HL-60 (cell line): ENCODE data around the gene COX10.

ENCODE experiments used
- GABPA ChIP-seq: IDR thresholded peaks from 2 replicates; pipeline ENCODE4 v1.6.1; 2012; ENCODE audit warnings: low read depth
- POLR2AphosphoS5 ChIP-seq: IDR thresholded peaks from 2 replicates; pipeline ENCODE4 v1.6.1; 2012; ENCODE audit warnings: low read depth
- SPI1 ChIP-seq: IDR thresholded peaks from 2 replicates; pipeline ENCODE4 v1.6.1; 2012; ENCODE audit warnings: low read depth, mild to moderate bottlenecking, borderline replicate concordance
- TF ChIP-seq, protein P1 (sequence below): IDR thresholded peaks from one replicate; pipeline ENCODE4 v1.5.1; 2011; ENCODE audit warnings: low read length, control low read depth, inconsistent platforms; ENCODE audit not compliant: insufficient read depth
- TF ChIP-seq, protein P2 (sequence below): IDR thresholded peaks from 2 replicates; pipeline ENCODE4 v1.6.1; 2012; ENCODE audit warnings: low read depth; ENCODE audit not compliant: insufficient replicate concordance

DNA sequence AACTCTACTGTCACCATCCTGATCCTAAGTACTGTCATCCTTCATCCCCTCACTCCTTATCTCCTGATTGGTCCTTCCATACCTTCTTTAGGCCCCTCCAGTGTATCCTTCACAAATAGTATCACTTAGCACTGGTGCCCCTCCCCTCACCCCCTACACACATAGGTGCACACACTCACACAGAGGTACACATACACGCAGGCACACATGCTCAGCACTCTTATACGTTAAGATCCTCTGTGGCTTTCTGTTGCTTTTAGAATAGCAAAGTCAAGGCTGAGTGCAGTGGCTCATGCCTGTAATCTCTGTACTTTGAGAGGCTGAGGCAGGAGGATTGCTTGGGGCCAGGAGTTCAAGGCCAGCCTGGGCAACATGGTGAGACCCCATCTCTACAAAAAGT lies 135.2 kb downstream of the COX10 start:
- TF ChIP-seq POLR2AphosphoS5 (no peak), SPI1 (no peak), GABPA (no peak)
- TF ChIP-seq, protein P1, sequence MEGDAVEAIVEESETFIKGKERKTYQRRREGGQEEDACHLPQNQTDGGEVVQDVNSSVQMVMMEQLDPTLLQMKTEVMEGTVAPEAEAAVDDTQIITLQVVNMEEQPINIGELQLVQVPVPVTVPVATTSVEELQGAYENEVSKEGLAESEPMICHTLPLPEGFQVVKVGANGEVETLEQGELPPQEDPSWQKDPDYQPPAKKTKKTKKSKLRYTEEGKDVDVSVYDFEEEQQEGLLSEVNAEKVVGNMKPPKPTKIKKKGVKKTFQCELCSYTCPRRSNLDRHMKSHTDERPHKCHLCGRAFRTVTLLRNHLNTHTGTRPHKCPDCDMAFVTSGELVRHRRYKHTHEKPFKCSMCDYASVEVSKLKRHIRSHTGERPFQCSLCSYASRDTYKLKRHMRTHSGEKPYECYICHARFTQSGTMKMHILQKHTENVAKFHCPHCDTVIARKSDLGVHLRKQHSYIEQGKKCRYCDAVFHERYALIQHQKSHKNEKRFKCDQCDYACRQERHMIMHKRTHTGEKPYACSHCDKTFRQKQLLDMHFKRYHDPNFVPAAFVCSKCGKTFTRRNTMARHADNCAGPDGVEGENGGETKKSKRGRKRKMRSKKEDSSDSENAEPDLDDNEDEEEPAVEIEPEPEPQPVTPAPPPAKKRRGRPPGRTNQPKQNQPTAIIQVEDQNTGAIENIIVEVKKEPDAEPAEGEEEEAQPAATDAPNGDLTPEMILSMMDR = no peak
- TF ChIP-seq, protein P2, sequence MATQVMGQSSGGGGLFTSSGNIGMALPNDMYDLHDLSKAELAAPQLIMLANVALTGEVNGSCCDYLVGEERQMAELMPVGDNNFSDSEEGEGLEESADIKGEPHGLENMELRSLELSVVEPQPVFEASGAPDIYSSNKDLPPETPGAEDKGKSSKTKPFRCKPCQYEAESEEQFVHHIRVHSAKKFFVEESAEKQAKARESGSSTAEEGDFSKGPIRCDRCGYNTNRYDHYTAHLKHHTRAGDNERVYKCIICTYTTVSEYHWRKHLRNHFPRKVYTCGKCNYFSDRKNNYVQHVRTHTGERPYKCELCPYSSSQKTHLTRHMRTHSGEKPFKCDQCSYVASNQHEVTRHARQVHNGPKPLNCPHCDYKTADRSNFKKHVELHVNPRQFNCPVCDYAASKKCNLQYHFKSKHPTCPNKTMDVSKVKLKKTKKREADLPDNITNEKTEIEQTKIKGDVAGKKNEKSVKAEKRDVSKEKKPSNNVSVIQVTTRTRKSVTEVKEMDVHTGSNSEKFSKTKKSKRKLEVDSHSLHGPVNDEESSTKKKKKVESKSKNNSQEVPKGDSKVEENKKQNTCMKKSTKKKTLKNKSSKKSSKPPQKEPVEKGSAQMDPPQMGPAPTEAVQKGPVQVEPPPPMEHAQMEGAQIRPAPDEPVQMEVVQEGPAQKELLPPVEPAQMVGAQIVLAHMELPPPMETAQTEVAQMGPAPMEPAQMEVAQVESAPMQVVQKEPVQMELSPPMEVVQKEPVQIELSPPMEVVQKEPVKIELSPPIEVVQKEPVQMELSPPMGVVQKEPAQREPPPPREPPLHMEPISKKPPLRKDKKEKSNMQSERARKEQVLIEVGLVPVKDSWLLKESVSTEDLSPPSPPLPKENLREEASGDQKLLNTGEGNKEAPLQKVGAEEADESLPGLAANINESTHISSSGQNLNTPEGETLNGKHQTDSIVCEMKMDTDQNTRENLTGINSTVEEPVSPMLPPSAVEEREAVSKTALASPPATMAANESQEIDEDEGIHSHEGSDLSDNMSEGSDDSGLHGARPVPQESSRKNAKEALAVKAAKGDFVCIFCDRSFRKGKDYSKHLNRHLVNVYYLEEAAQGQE = no peak
